ENCODE measurements around the gene IFRD2.

DNA sequence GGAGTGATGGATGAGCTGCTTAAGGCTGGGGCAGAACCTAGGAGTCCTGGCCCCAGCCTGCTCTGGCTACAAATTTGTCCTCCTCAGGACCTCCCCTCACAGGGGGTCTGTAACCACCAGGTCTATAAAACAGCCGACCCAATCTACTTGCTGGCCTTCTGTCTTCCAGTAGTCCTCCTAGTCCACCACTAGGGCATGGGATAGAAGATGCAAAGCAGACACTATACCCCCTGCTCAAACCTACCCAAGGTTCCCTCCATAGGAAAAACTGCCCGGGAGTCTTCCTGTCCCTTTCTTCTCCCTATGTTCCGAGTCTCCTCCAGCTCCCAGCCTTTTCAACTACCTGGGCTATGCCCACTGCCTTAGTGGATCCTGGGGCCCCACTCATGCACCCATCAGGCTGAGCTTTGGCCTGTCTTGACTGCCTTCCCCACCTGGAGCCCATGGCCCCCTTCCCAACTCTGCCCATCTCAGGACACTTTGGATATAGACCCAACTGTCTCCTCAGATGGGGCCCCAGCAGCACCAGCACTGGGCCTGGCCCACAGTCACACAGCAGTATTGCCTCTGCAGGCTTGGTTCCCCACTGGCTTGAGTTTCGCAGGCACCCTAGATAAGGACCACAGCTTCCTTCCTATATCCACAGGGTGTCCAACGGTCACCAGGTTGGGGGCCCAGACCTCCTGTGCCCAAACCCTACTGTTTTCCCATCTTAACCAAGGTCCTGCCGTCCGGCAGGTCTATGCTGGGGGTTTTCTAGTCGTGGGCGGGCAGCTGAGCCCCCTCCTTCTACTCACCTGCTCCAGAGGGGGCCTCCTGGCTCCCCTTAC lies 5.9 kb upstream of the IFRD2 start:
- no peak for TF ChIP-seq EZH2 (IDR thresholded peaks at IDR 0.05; ENCODE audit: borderline replicate concordance, low read length)
- TF ChIP-seq, protein P1, sequence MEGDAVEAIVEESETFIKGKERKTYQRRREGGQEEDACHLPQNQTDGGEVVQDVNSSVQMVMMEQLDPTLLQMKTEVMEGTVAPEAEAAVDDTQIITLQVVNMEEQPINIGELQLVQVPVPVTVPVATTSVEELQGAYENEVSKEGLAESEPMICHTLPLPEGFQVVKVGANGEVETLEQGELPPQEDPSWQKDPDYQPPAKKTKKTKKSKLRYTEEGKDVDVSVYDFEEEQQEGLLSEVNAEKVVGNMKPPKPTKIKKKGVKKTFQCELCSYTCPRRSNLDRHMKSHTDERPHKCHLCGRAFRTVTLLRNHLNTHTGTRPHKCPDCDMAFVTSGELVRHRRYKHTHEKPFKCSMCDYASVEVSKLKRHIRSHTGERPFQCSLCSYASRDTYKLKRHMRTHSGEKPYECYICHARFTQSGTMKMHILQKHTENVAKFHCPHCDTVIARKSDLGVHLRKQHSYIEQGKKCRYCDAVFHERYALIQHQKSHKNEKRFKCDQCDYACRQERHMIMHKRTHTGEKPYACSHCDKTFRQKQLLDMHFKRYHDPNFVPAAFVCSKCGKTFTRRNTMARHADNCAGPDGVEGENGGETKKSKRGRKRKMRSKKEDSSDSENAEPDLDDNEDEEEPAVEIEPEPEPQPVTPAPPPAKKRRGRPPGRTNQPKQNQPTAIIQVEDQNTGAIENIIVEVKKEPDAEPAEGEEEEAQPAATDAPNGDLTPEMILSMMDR (conservative IDR thresholded peaks at IDR 0.05 in 1 of 2, IDR thresholded peaks at IDR 0.05 in 1 of 2; ENCODE audit: extremely low read depth in 1 of 2, insufficient read depth in 1 of 2, low read depth in 1 of 2, low read length in 2 of 2) = peak; percentile 30
